ENCODE measurements around the gene PER3. TPM values are rescaled to one million over a fixed set of nuclear protein-coding genes. Genes with fewer than 3 reads are reported as not detected.

Gene PER3
- total and polyA plus RNA-seq, 10 of the 15 experiments (the other 5 are each of a cell fraction or from before 2014, with no cell fraction given), result 0.06 to 0.64 (median 0.13) TPM; not detected in 1

DNA sequence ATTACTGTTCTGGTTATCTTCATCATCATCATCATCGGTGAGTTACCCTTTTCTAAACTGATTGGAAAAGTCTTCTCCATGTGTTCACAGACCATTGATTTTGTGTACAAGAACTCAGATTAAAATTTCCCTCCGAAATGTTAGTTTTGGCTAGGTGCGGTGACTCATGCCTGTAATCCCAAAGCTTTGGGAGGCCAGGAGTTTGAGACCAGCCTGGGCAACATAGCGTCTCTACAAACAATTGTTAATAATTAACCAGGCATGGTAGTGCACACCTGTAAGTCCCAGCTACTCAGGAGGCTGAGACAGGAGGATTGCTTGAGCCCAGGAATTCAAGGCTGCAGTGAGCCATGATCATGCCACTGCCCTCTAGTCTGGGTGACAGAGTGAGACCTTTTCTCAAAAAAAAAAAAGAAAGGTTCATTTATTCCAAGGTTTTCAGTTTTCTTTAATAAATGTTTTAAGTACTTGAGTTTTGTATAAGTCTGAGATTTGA is 5.9 kb upstream of the PER3 start:
- FAIRE-seq (no peak), DNase-seq (ENCODE audit: low read depth, low spot score) (no peak), ATAC-seq (no peak)
- WGBS (ENCODE audit: insufficient coverage, insufficient replicate concordance, low lambda C conversion rate, missing lambda C conversion rate), result 89% methylated on average over 4 of the region's 4 CpGs
- H3K79me2 ChIP-seq (ENCODE audit: control insufficient read depth, insufficient read depth, low read length), result no peaks in the 10 kb centered on the region; the same call in 1 of the 2 replicates
- H3K27me3 ChIP-seq (replicated peaks in 1 of 2; ENCODE audit: control insufficient read depth in 2 of 2, insufficient read depth in 2 of 2, low read length in 1 of 2), result no peaks in the 10 kb centered on the region
- no peak for TF ChIP-seq ZNF687 (IDR thresholded peaks at IDR 0.05)
- TF ChIP-seq MEF2A (IDR thresholded peaks at IDR 0.05; ENCODE audit: insufficient read depth, low read depth, low read length), result no peak
- TF ChIP-seq, protein P1, sequence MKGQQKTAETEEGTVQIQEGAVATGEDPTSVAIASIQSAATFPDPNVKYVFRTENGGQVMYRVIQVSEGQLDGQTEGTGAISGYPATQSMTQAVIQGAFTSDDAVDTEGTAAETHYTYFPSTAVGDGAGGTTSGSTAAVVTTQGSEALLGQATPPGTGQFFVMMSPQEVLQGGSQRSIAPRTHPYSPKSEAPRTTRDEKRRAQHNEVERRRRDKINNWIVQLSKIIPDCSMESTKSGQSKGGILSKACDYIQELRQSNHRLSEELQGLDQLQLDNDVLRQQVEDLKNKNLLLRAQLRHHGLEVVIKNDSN (IDR thresholded peaks at IDR 0.05; ENCODE audit: borderline replicate concordance, extremely low read length, insufficient read depth, low read depth, low read length), result no peak
- TF ChIP-seq, protein P2, sequence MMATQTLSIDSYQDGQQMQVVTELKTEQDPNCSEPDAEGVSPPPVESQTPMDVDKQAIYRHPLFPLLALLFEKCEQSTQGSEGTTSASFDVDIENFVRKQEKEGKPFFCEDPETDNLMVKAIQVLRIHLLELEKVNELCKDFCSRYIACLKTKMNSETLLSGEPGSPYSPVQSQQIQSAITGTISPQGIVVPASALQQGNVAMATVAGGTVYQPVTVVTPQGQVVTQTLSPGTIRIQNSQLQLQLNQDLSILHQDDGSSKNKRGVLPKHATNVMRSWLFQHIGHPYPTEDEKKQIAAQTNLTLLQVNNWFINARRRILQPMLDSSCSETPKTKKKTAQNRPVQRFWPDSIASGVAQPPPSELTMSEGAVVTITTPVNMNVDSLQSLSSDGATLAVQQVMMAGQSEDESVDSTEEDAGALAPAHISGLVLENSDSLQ (IDR thresholded peaks at IDR 0.05), result no peak
- H3K36me3 ChIP-seq (ENCODE audit: control insufficient read depth in 2 of 2, insufficient read depth in 2 of 2, low read length in 1 of 2), result peaks cover 2 to 19% of the 10 kb centered on the region in 2 experiments; a peak in 3 of 4 replicates
- no peaks in the 10 kb centered on the region for H3K9me3 ChIP-seq (replicated peaks; ENCODE audit: control insufficient read depth, insufficient read depth, low read length)
- intact Hi-C loops (cut with micrococcal nuclease; ENCODE audit: unreplicated experiment) (no loop called here), in situ Hi-C loops (cut with MboI) (no loop called here)
- CTCF ChIA-PET, result interaction anchor here (1.6 kb wide), 1 partner anchor 25 kb away, joined by 4 read pairs; no protein-coding TSS in a partner anchor
- no peak overlapping the region for H3K9ac ChIP-seq (ENCODE audit: control insufficient read depth, insufficient read depth, low read length)
- RAD21 ChIA-PET (ENCODE audit: unreplicated experiment), result no interaction called here
- SMC1A ChIA-PET (ENCODE audit: uncharacterized antibody, unreplicated experiment), result no interaction called here
- BruUV-seq (replicated peaks), result no TSS peak
- no peak overlapping the region for H3K27ac ChIP-seq (ENCODE audit: control insufficient read depth, insufficient read depth)
- no peaks in the 10 kb centered on the region for H4K20me1 ChIP-seq (ENCODE audit: control insufficient read depth, insufficient read depth)
- H3K4me2 ChIP-seq (ENCODE audit: control insufficient read depth, insufficient read depth), result no peak overlapping the region
- POLR2A ChIA-PET, result no interaction called here
- peaks cover 7% of the 10 kb centered on the region; the same call in 1 of the 2 replicates for H3K4me1 ChIP-seq (ENCODE audit: control insufficient read depth, insufficient read depth, low read length)
- no peak overlapping the region for H2AFZ ChIP-seq (ENCODE audit: control insufficient read depth, low read depth, low read length)
- no peak overlapping the region for H3K4me3 ChIP-seq
